ENCODE data around the gene PRR18.

DNA sequence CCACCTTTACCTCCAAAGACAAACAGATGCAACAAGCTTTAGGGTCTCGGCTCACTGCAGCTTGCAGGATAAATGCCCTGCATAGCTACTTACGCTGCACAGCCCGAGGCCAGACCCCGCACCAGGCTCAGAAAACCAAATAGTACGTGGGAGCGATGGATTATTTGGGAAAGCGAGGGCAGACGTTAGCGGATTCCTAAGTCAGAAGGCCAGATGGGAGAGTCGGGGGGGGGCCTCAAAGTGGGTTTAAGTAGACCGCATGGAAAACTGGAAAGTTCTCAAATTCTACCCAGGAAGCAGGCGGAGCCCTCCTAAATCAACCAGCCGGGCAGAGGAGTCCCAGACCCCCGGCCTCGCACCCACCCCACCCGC lies 33.8 kb upstream of the PRR18 start:
- TF ChIP-seq L3MBTL2 (conservative IDR thresholded peaks at IDR 0.05), result no peak
- no peak for TF ChIP-seq ARNT (IDR thresholded peaks at IDR 0.05)
- no peak for TF ChIP-seq ELF4 (IDR thresholded peaks at IDR 0.05)
- no peak for TF ChIP-seq BHLHE40 (IDR thresholded peaks at IDR 0.05; ENCODE audit: borderline replicate concordance)
- no peak for TF ChIP-seq SP1 (IDR thresholded peaks at IDR 0.05)
- no peak for TF ChIP-seq HDGF (IDR thresholded peaks at IDR 0.05; ENCODE audit: borderline replicate concordance)
